Right lobe of liver (tissue), 6 donors: ENCODE data around the gene CBX1. TPM values are rescaled to one million over a fixed set of nuclear protein-coding genes. Genes with fewer than 3 reads are reported as not detected.

Experiments used
- ATAC-seq, 4 donors: fragments of 200-7000 bp; cut with Tn5 transposase; one replicate each; pipeline ENCODE4 v1.9.1; 2020; ENCODE audit warnings: mild to moderate bottlenecking in 4 of 4, moderate library complexity in 4 of 4
- DNase-seq, 3 donors: peaks; one replicate each; pipeline ENCODE4 v3.0.0-alpha.2; 2020
- H3K27ac ChIP-seq, 3 donors: fragments of 200-600 bp; one replicate each; pipeline ENCODE4 v1.8.0; 2022
- H3K27me3 ChIP-seq, 2 donors: fragments of 200-600 bp; one replicate each; pipeline ENCODE4 v1.8.0; 2022
- H3K36me3 ChIP-seq, 4 donors: fragments of 200-600 bp; sonication (generic) in 1 of 4; one replicate each; pipeline versions ENCODE4 v1.5.1 to v1.8.0; 2017 to 2022; ENCODE audit warnings: control low read depth in 1 of 4
- H3K4me1 ChIP-seq, 4 donors: fragments of 200-600 bp; sonication (generic) in 1 of 4; one replicate each; pipeline versions ENCODE4 v1.5.1 to v1.8.0; 2017 to 2022; ENCODE audit warnings: control low read depth in 1 of 4
- H3K4me3 ChIP-seq, 3 donors: fragments of 200-600 bp; one replicate each; pipeline ENCODE4 v1.8.0; 2022
- H3K9me3 ChIP-seq, 4 donors: fragments of 200-600 bp; sonication (generic) in 1 of 4; one replicate each; pipeline versions ENCODE4 v1.5.1 to v1.8.0; 2017 to 2022; ENCODE audit warnings: control low read depth in 1 of 4
- POLR2A ChIP-seq: fragments of 450-650 bp; IDR thresholded peaks from one replicate; pipeline ENCODE4 v1.6.1; 2017; ENCODE audit warnings: antibody characterized with exemption, mild to moderate bottlenecking
- WGBS: methylation state at CpG from one replicate; pipeline ENCODE4 v1.1.6; 2018; ENCODE audit warnings: low coverage, low lambda C conversion rate; ENCODE audit not compliant: insufficient coverage; ENCODE audit errors: missing lambda C conversion rate; 5-methylcytosine and 5-hydroxymethylcytosine counted together
- intact Hi-C, 2 donors: fragments of 100-400 bp; cut with DNase I; formaldehyde crosslinking; loops; one replicate each; pipeline versions ENCODE4 v1.11.2 to v1.14.1; 2022
- total RNA-seq, 6 experiments: library from RNA; depleted of rRNA in 2 of 6; stranded (reverse); fragments of >200 nt in 2 of 6; fragmentation: NEBNext Ultra II Directional in 3 of 6; extraction: Animal tissue kit (Norgen Biotek cat#: 25700) in 3 of 6; gene quantifications; one replicate each; pipeline versions ENCODE4 v1.1.0 to v1.2.4, GENCODE V29; 2016 to 2023
- TF ChIP-seq, protein P1 (sequence below), 4 donors: fragments of 200-600 bp in 3 of 4; fragments of 450-650 bp in 1 of 4; IDR thresholded peaks; one replicate each; pipeline versions ENCODE4 v1.5.1 to v1.8.0; 2016 to 2022; ENCODE audit warnings: antibody characterized with exemption in 4 of 4, mild to moderate bottlenecking in 2 of 4
- donor health status: DM: no; HTN: yes; CAD: no.
- donor health status: DM: no; HTN: no; CAD: no.
- donor health status: DM: no; HTN: no; CAD: no.
- donor health status: DM: no; HTN: yes; CAD: no.
- donor health status: DM: no; HTN: yes; CAD: no.

The CBX1 gene
- total RNA-seq, 6 experiments from 2014 or later = 7.0 to 10.5 (median 9.9) TPM

DNA sequence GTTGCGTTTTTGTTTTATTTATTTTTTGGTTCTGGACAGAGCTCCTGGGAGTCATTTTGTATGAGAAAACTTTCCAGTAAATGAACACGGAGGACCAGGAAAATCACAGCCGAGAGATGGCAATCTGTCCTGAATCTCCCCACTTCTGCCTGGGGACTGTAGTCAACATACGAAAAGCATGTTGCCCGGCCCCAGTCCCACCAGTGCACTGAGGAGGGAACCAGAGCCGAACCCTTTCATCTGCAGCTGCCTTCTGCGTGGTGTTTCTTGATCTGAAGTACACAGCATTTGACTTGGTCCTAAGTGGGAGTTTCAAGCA lies 25.2 kb upstream of the CBX1 start:
- Histone ChIP-seq H3K27me3 (no peaks in the 10 kb centered on the region), H3K4me3 (no peak overlapping the region), H3K9me3 (no peaks in the 10 kb centered on the region), H3K36me3 (peaks cover 0 to 16% (median 10%) of the 10 kb centered on the region in 4 donors), H3K27ac (no peak overlapping the region), H3K4me1 (no peaks in the 10 kb centered on the region)
- intact Hi-C loops = no loop called here
- TF ChIP-seq POLR2A = no peak
- TF ChIP-seq, protein P1, sequence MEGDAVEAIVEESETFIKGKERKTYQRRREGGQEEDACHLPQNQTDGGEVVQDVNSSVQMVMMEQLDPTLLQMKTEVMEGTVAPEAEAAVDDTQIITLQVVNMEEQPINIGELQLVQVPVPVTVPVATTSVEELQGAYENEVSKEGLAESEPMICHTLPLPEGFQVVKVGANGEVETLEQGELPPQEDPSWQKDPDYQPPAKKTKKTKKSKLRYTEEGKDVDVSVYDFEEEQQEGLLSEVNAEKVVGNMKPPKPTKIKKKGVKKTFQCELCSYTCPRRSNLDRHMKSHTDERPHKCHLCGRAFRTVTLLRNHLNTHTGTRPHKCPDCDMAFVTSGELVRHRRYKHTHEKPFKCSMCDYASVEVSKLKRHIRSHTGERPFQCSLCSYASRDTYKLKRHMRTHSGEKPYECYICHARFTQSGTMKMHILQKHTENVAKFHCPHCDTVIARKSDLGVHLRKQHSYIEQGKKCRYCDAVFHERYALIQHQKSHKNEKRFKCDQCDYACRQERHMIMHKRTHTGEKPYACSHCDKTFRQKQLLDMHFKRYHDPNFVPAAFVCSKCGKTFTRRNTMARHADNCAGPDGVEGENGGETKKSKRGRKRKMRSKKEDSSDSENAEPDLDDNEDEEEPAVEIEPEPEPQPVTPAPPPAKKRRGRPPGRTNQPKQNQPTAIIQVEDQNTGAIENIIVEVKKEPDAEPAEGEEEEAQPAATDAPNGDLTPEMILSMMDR (IDR thresholded peaks at IDR 0.05) = no peak
- DNase-seq (no peak), ATAC-seq (no peak)
- WGBS = 69% methylated on average over 2 of the region's 7 CpGs

DNA sequence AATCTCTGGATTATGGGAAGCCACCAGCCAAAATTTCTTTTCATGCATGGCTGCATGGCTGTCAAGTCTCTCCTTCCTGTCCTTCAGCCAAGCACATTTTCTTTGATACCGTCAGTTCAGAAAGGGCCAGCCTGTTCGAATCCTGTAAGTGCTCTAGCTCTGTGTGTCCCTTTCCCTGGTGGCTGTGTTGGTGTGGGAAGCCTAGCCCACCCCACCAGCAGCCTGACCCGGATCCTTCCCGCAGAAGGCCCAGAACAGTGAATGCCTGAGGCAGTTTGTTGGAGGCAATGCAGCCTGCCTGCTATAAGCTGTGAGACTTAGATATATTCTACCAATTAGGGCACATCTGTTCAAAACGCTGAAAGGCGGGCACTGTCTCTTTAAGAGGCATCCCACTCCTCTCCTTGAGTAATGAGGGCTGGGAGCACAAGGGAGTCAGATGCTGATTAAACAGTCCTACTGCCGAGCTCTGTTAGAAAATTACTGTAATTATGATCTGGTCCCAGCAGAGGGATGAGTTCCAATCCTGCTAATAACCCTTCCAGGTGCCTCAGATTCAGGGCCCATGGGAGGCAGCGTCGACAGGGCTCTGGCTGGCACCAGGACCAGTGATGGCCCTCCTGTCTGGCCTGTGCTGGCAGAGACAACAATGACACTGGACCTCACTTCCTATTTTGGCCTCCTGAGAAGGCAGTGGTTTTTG lies 24.7 kb upstream of the CBX1 start:
- intact Hi-C loops = no loop called here
- Histone ChIP-seq H3K27me3 (no peaks in the 10 kb centered on the region), H3K4me3 (no peak overlapping the region), H3K9me3 (no peaks in the 10 kb centered on the region), H3K4me1 (no peaks in the 10 kb centered on the region), H3K27ac (no peak overlapping the region), H3K36me3 (peaks cover 0 to 20% (median 10%) of the 10 kb centered on the region in 4 donors)
- TF ChIP-seq, protein P1 (IDR thresholded peaks at IDR 0.05) = no peak
- TF ChIP-seq POLR2A = no peak
- ATAC-seq (no peak), DNase-seq (no peak)
- no CpG with 5 or more reads among the region's 9 CpGs for WGBS

DNA sequence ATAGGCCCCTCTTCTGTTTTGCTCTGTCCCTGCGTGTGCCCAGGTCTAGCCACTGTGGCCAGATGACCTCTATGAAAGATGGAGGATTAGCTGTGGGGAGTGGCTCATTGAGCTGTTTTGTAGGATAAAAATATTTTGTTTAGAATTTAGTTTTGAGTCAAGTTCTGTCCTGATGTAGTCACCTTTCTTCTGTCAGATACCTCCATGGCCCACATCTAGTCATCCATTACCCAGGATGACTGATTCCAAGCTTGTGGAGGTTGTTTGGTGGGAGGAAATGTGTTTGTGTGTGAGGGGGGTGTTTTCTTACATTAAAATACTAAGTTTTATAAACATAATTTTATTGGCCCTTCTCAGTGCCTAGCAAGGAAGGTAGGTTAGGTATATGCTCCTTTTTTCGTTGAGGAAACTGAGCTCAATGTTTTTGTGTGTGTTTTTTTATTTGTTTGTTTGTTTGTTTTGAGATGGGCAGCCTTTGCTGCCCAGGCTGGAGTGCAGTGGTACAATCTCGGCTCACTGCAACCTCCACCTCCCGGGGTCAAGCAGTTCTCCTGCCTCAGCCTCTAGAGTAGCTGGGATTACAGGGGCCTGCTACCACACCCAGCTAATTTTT lies 22.6 kb upstream of the CBX1 start:
- H3K9me3 ChIP-seq = no peaks in the 10 kb centered on the region
- peaks cover 0 to 34% (median 12%) of the 10 kb centered on the region in 4 donors for H3K36me3 ChIP-seq
- no peaks in the 10 kb centered on the region for H3K4me1 ChIP-seq
- 75% methylated on average over 4 of the region's 4 CpGs for WGBS
- H3K4me3 ChIP-seq = no peak overlapping the region
- intact Hi-C loops = no loop called here
- no peak overlapping the region for H3K27ac ChIP-seq
- ATAC-seq = no peak
- no peak for TF ChIP-seq POLR2A
- TF ChIP-seq, protein P1 (IDR thresholded peaks at IDR 0.05) = no peak
- H3K27me3 ChIP-seq = no peaks in the 10 kb centered on the region
- no peak for DNase-seq

DNA sequence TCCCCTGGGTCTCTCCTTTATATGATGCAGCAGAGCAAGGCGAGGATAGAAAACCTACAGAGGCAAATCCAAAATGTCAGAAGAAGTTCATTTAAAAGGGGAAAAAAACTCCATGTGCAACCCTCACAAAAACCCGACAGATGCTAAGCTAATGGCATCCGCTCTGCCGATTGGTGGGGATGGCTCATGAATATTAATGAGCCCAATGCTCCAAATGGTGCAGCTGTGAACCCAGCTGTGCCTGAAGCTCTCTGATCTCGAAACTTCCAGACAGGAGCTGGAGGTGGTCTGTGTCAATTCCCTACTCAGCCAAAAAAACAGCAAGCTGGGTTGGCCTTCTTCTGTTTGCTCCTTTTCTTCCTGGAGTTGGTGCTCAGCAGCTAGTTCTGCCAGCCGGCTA lies 21.8 kb upstream of the CBX1 start:
- TF ChIP-seq, protein P1 (IDR thresholded peaks at IDR 0.05) = no peak
- no peak for TF ChIP-seq POLR2A
- no peak for ATAC-seq

More for the DNA sequence above, 21.8 kb upstream of the CBX1 start:
- intact Hi-C loops = no loop called here
- no peak overlapping the region for H3K27ac ChIP-seq
- WGBS = 91% methylated on average over 3 of the region's 6 CpGs
- DNase-seq = no peak
- no peaks in the 10 kb centered on the region for H3K4me1 ChIP-seq
- H3K36me3 ChIP-seq = peaks cover 0 to 41% (median 13%) of the 10 kb centered on the region in 4 donors
- no peaks in the 10 kb centered on the region for H3K27me3 ChIP-seq
- H3K4me3 ChIP-seq = no peak overlapping the region
- H3K9me3 ChIP-seq = no peaks in the 10 kb centered on the region
